Activated CD4-positive, alpha-beta T cell treated with anti-CD3 and anti-CD28 coated beads, Interleukin-2, amount 50 U/mL, for 48 hours (primary cell): Measurements from ENCODE around the gene EFCAB6.
"Not testable (repeated sequence)": the region's sequence is repeated elsewhere in the genome, so short reads cannot be mapped to it uniquely, and the experiment has no call there.

ENCODE experiments used
- DNase-seq, 2 experiments: peaks; one replicate each; pipeline ENCODE4 v3.0.0-alpha.2; 2020

The EFCAB6 gene

DNA sequence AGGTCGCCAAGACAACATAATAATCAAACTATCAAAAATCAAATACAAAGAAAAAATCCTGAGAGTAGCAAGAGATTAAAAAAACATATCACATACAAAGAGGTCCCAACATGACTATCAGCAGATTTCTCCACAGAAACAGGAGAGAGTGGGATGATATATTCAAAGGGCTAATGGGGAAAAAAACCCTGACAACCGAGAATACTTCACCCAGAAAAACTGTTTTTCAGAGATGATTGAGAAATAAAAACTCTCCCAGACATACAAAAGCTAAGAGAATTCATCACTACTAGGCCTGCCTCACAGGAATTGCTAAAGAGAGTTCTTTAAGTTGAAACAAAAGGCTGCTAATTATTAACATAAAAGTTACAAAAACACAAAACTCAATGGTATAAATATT is 108.1 kb downstream of the EFCAB6 start:
- no peak for DNase-seq

DNA sequence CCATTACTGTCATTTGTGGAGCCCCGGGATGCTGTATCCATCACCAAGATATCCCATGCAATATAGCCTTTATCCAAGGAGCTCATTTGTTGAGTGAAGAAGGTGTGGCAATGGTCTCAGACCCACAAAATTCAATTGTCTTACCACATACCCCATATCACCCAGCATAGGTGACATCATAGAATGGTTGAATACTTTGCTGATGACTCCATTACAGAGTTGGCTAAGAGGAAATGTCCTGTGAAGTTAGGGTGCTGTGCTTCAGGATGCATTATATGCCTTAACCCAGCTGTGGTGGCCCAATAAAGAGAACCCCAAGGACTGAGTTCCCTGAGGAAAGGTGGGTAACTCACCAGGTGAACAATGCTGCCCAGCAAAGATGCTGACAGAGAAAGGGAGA is 113.7 kb downstream of the EFCAB6 start:
- no peak for DNase-seq

DNA sequence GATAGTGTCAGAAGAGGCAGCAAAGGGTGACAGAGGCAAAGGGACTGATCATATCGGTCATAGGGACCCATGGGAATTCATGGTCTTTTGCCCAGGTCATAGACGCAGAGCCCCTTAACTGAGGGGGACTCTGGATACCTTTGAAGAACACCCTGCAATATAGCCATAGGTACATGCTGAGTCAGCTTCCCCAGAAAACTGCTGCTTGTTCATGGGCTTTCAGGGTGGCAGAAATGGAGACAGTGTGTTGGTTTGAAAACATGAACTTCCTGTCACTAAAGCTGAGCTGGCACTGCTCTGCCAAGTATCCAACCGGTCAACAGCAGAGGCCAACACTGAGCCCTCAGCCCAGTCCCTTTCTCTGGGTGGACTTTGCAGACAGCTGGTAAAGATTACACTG is 114.2 kb downstream of the EFCAB6 start:
- no peak for DNase-seq

DNA sequence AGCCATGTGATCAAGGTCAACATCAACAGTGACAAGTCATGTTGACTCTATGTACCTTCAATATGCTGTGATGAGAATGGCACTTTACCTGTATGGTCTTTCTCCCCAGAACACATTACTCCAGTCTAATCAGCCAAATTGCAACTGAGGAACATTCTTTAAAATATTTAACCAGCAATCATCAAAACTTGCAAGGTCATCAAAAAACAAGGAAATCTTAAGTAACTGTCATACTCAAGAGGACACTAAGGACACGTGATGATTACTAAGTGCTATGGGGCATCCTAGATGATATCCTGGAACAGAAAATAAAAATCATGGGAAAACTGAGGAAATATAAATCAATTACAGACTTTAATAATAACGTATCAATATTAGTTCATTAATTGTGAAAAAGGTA is 118.9 kb downstream of the EFCAB6 start:
- no peak for DNase-seq

DNA sequence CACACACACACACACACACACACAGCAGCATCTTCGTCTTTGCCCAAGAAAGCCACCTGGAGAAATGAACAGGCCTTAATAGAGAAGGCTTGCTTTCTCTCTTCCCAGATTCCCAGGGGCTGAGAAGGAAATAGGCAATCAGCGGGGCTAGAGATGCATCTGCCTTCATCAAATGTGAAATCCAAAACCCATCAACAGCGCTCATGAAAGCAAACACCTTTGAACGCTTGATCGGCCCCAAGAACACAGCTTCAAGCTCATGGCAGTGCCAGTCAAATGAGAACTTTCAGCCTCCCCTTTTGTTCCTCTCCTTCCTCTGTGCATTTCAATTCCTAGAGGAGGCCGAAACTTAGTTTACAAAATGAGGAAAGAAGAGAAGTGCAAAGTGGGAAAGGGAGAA is 122.7 kb downstream of the EFCAB6 start:
- DNase-seq: no peak

DNA sequence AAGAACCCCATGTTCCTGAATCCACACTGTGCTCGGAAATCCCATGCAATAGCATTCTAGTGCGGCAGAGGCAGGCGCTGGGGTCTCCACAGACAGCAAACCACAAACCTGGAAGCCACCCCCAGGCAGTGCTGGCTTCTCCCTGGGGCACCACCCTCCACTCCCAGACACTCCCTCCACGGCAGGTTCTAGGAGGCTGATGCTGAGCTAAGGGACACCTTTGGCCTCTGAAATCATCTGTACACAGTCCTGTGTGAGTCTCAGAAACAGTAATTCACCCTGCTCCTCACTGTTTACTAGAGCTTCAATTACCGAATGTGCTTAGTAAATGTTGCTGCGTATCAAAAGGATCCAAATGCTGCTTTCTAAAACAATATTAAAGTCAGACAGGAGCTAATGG is 129.3 kb downstream of the EFCAB6 start:
- no peak for DNase-seq

DNA sequence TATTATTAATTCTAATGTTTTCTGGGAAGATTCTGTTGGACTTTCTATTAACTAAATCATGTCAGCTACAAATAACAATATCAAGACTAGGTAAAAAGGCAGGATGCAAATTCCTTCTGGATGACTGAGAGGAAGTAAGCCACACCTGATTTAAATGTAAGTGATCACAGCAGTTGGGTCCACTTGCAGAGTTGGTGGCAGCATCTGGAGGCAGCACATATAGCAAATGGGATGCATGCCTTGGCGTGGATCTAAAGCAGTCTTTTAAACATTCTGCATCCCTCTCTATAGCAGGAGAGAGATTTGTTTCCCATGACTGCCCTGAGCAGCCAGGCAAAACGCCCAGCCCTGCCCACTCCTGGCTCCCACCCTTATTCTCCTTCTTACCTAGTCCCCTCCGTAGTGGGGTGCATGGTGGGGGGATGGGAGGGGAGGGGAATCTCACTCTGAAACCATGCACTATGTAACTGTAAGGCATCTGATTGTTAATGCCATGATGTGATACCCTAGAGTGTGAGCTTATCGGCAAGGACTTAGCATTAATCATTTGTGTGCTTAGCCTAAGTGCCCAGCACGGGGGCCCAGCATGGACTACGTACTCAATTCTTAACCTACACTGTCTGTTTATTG is 130.3 kb downstream of the EFCAB6 start:
- DNase-seq: no peak

DNA sequence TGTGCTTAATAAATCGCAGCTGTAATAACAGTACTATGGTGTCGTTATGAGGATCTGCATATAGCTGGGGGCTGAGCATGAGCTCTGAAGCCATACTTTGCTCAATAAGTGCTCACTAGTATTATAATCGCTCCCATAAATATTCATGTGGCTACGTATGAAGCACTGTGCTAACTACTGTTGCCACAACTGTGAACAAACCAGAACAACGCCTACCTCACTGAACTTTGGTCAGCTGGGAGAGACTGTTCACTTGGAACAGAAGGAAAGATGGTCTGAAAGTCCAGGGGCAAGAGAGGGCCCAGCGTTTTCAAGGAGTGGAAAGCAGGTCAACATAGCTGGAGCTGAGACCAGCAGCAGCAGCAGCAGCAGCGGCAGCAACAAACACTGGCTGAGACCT is 141.6 kb downstream of the EFCAB6 start:
- DNase-seq: no peak

DNA sequence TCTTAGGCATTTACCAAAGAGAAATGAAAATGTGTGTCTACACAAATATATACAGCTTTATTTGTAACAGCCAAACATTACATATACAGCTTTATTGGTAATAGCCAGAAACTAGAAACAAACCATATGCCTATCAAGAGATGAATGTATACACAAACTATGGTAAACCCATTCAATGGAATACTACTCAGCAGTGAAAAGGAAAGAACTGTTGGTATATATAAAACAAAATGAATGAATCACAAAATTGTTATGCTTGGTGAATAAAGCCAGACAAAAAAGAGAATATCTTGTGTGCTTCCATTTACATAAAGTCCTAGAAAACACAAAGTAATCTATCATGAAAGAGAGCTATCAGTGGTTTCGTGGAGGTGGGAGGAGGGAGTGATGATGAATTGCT is 142.9 kb downstream of the EFCAB6 start:
- no peak for DNase-seq

DNA sequence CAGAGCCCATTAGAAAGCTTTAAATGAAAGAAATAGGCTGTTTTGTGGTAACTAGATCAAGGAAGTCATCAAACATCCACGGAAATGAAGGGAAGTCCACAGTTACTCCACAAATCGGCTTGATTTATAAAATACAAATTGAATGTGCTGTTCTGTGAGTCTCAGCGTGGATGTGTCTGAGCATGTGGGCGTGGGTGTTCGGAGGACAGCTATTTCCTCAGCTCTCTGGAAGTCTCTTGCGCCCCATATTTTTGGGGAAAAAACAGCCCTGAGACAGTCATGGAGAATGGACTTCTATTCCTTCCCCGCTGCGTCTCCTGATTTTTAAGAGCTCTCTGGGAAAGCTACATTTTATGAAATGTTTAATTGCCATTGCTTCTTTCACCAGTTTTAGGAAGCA is 144.4 kb downstream of the EFCAB6 start:
- DNase-seq: no peak

DNA sequence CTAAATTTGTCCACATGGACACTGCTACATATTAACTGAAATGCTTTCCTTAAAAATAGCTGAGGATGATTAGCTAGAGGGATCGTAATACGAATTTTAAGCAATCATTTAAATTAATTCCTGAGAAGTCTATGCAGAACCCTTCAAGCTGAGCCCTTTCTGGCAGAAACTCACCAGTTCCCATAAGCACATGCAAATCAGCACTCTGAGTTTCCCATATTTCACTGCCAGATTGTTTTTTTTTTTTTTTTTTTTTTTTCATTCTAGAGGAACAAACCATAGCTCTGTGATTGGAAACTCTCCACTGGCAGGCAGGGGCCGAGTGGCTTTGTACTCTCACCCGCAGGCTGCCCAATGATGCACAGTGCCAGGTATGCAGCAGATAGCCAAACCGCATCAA is 145.6 kb downstream of the EFCAB6 start:
- no peak for DNase-seq

DNA sequence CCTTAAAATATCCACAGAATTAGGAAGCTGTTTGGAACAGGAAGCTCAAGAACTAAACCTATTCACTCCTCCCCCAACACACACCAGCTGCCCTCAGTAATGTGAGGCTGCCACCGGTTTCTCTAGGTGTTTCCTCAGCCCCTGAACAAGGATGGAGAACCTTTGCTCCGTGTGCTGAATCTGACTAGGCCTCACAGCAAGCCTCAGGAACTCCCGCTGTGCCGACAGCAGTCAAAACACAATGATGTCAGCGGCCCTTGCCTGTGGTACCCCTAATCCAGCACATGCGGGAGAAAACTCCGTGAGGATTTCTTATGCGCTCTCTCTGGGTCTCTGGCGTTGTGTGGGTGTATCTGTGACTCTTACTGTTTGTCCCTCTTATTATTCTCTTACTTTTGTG is 153.3 kb downstream of the EFCAB6 start:
- no peak for DNase-seq

DNA sequence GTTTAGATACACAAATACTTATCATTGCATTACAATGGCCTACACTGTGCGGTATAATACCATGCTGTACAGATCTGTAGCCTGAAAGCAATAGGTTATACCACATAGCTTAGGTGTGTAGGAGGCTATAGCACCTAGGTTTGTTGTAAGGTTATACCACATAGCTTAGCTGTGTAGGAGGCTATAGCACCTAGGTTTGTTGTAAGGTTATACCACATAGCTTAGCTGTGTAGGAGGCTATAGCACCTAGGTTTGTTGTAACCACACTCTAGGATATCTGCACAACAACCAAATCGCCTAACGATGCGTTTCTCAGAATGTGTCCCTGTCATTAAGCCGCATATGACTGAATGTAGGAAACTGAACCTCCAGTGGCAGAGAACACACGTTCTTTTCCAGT is 155.5 kb downstream of the EFCAB6 start:
- DNase-seq: not testable (repeated sequence)

DNA sequence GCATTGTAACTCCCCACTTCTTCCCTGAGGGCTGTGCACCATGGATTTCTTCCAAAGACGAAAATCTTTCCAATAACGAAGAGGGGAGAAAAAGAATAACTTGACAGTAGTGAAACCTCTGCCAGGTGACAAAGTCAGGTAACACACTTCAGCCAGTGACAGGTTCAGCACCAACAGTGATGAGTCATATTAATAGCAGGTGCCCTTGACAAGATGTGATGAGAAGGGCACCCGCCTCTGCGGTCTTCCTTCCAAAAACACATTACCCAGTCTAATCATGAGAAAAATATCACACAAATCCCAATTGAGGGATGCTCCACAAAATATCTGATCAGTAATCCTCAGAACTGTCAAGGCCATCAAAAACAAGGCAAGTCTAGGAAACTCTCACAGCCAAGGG is 157.8 kb downstream of the EFCAB6 start:
- no peak for DNase-seq

DNA sequence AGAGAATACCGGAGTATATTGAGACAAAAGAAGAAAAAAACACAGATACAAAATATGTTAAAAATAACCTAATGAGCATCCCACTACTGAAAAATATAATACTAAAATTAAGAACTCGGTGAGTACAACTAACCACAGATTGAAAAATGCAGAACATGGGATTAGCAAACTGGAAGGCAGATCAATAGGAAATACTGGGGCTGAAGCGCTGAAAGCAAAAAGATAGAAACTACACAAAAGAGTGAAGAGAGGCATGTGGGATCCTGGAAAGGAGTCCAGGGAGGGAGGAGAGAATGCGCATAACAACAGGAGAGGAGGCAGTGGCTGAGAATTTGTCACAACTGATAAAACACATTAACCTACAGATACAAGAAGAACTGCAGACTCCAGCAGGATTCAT is 159.3 kb downstream of the EFCAB6 start:
- no peak for DNase-seq

DNA sequence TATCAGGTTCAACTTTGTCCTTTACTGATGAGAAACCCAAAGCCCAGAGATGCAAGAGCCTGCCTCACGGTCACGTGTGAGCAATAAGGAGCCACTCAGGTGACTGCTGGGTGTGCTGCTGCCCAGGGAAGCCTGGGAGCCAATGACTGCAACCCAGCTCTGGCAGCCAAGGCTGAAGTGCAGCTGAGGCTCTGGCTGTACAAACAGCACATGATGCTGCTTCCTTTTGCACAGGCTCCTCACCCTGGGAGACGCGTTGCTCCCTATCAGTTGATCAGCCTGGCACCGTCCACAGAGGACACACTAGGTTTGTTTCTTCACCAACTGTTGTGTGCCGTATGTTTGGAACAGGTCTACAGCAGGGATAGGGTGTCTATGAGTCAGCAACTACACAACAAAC is 168.7 kb downstream of the EFCAB6 start:
- no peak for DNase-seq

DNA sequence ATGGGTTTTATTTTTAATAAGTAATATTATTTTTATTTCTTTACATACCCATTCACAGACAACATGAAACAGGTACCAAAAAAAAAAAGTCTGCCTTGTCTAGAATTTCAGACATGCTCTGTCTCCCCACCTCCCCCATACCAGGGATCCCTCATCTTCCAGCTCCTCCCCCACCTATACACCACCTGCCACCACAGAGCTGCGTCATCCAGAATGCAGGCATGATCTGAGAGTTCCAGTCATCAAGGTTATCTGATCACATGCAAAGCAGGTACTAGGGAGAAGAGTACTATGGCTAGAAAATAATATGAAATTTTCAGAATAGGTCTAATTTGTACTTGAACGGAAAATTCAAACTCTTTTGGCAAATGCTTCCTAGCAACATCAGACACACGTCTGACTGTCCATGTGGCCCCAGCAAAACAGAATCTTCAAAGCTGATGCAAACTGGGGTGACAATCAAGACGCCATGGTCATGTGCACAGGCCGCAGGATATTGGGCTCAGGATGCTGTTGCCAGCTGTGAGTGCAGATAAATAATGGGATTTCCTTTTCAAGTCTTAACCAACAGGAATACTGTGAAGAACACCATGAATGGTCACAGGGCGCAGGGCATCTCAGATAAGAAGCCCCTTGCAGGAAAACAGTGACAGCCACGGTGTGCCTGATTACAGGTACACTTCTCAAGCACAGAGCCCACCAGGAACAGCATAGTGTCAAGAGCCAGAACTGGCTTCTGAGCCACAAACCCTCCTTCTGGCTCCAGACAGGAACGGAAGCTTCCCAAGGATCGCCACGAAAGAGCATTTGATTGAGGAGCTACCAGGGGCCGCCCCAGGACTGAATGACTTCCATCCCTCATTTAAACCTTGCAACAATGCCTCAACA is 169.5 kb downstream of the EFCAB6 start:
- no peak for DNase-seq

DNA sequence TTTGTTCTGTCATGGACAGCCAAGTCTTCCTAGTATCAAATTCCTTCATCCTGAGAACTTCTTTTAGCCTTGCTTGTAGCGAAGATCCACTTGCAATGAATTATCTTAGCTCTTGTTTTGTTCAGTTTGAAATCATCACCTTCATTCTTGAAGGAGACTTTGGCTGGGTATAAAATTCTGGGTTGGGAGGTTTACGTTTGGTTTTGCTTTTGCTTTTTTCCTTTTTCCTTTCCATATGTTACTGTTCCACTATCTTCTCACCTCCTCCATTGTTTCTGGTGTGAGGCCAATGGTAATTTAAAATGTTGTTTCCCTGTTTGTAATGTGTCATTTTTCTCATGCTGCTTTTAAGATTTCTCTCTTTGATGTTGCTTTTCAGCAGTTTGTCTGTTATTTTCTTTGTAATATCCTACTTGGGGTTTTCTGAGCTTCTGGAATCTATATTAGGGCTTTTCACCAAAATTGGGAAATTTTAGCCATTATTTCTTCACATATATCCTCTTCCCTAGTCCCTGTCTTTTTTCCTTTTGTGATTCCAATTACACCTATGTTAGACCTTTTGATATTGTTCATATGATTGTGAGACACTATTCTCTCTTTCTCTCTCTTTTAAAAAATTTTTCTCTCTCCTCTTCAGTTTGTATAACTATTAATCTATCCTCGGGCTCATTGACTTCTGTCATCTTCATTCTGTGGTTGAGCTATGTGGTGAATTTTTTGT is 172.7 kb downstream of the EFCAB6 start:
- no peak for DNase-seq

DNA sequence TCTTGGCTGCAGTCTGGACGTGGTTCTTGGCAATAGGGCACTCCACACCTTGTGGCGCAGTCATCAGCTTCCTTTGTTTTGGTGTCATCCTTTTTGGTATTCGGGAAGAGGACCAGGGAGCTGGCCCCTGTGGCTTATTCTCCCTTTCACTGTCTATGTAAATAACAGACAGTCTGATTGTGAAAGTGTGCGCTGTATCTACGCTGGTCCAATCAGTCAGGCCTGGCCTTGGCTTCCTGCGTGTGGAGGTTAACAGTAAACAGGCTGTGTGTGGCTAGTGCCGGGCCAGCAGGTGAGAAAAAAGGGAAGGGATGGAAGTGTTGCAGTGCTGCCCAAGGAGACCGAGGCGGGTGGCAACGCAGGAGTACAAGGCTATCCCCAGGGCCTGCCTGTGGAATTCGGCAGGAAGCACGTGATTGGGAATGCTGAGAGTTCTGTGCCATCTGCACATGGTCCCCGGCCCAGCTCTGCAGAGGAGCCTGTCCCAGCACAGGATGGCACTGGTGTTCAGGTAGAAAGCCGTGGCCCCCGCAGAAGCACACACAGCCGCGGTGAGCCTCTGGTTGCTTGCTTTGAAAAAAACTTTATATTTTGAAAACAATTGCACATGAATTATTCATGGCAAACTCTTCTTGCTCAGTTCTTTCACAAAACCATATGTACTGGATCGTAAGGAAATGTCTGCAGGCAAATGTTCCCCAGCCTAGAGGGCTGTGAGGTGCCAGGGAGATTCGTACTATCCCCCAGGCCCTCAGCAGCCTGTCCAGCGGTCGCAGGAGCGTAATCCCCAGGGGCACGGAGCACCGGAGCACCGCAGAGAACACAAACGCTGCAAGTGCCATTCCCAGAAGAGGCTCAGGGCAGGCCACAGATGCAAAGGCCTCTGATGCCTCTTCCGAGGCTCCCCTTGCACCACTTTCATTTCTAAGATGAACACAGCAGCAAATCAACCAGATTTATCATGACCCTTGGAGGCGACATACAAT is 174.5 kb downstream of the EFCAB6 start:
- no peak for DNase-seq

DNA sequence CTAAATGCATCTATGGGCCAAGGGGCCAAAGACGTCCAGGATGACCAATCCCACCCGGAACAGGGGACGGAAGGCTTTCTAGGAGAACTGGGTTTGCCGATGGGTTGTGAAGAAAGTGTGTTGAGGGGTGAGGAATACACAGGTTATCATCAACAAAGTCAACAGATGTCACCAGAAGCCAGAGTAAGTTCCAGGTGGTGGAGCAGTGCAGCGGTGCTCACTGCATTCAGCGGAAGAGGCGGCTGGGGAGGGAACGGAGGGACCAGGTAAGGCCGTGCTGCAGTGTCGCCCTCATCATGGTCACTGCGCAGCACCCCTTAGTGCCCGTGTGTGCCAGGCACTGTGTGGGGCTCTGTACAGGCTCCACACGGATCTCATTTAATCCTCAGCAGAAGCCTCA is 176.0 kb downstream of the EFCAB6 start:
- no peak for DNase-seq

DNA sequence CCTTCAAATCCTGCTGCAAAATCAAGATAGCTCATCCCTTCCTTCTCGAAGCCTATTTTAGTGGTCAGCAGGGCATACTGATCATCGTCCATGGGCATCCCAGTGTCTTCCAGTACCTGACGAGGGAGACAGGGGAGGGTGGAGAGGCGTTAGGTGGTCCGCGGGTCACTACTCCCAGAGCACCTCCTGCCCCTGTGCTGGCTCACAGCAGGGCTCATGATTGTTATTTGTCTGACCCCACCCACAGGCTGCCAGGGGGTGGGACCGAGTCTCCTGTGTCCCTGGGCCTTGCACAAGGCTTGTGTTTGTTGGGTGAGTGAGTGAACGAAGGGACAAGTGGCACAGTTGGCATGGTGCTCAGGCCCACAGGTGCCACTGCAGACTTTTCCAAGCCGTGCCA is 177.0 kb downstream of the EFCAB6 start:
- no peak for DNase-seq

DNA sequence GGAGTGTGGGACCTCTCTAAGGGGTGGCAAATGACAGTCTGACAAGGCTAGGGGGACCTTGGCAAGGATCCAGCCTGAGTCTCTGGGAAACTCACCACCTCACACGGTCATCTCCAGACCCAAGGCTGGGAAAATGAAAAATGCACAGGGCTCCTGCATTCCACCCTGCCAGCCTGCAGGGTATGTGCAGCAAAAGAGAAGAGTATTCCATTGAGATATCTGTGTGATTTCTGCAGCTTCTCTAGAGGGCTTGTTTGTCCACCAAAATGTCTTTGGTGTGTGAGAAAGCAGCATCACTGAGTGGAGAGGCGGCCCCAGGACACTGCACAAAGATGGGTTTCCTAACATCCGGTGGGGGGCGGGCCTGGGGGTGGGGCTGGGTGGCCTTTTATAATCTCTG is 177.8 kb downstream of the EFCAB6 start:
- DNase-seq: no peak
